HG03280 (cell line): ENCODE data around the gene TENM3.
"Not testable (repeated sequence)": the region's sequence is repeated elsewhere in the genome, so short reads cannot be mapped to it uniquely, and the experiment has no call there.

Experiments used
- ATAC-seq: cut with Tn5 transposase; IDR thresholded peaks from one replicate; pipeline ENCODE4 v1.9.1; 2021; ENCODE audit warnings: mild to moderate bottlenecking, moderate library complexity; ENCODE audit not compliant: unreplicated experiment

TENM3 gene

DNA sequence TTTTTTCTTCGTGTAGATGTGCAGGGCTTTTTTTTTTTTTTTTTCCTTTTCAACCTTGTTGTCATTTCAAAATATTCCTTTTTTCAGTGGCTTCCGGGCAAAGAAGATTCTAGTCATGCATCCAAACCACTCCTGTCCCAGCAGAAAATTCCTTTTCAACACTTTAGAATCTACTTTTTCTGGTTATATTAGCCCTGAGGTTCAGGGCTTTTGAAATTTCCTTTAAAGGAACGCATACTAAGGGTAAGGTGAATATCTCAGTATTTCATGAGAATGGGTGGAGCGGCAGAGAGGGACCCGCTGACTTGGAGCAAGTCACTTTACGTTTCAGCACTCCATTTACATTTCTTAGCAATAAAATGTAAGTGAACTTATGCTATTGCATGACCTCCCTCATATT lies 15.6 kb upstream of the TENM3 start:
- no peak for ATAC-seq

DNA sequence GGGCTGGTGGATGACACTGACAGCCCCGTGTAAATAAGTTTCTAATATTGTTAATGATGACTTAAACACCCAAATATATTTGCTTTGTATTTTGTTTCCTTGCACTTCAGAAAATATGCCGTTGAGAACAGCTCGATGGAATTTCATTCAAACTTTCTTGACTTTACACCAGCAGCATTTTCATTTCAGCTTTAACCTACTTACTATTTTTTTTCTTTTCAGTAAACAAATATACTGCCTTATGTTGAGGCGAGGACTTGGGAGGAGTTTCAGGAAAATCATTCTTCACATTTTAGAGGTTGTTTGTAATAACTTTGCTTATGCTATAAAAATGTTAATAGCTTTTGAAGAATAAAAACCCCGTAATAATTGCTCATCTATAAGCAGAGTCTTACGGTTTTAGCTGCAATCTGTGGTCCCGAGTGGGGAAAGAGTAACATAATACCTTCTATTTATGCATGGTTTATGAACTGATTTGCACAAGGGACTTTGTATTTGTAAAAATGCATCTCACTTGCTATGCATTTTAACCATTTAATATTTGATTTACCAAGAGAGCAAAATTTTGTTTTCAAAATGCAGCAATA lies 14.1 kb upstream of the TENM3 start:
- no peak for ATAC-seq

DNA sequence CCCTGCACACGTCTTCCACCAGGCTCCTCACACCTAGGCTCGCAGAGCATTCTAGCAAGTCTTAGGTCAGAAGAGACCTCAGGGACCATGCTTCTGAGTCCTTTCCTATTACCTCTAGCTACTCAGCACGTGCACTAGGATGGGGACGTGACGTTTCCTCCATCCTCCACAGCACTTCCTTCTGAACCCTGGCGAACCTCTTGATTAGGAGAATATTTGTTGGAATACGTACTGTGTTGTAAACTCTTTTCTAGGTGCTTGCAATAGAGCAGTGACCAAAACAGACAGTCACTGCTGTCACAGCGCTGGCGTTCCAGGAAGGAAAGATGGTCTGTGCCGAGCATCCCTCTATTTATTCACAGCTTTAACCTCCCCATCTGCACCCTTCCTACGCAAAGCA lies 12.9 kb upstream of the TENM3 start:
- ATAC-seq: no peak

DNA sequence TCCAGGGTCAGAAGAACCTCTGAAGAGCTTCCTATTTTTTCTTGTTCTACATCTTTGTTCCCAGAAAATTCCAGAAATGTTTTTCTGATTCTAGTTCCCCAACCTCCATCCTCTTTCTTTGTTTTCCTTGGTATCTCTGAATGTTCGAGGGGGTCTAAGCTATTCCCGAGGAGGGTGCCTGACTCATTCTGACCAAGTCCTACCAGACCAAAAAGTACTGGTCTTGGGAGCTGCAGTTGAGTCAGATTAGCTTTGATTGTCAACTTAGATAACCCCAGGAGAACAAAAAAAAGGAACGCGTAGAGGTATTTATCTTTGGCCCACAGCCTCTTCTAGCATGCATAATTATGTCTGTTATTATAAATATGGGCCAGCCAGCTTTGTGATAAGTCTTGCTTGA lies 12.1 kb upstream of the TENM3 start:
- ATAC-seq: no peak

DNA sequence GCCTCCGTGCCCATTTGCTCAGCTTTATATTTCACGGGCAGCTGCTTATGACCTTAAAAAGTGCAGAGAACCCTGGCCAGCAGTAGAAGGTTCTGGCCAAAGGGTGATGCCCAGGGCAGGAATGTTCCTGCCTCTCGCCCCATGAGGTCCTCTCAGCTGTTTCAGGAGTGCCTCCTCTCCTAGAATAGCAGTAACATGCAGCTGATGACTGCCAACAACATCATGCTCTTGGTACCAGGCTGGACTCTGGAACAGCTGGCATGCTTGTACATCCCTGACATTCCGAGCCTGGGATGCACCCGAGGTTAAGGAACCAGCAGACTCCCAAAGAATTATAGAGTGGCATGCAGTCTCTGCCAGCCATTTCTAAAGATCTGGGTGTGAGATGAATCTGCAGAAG lies 11.7 kb upstream of the TENM3 start:
- no peak for ATAC-seq

DNA sequence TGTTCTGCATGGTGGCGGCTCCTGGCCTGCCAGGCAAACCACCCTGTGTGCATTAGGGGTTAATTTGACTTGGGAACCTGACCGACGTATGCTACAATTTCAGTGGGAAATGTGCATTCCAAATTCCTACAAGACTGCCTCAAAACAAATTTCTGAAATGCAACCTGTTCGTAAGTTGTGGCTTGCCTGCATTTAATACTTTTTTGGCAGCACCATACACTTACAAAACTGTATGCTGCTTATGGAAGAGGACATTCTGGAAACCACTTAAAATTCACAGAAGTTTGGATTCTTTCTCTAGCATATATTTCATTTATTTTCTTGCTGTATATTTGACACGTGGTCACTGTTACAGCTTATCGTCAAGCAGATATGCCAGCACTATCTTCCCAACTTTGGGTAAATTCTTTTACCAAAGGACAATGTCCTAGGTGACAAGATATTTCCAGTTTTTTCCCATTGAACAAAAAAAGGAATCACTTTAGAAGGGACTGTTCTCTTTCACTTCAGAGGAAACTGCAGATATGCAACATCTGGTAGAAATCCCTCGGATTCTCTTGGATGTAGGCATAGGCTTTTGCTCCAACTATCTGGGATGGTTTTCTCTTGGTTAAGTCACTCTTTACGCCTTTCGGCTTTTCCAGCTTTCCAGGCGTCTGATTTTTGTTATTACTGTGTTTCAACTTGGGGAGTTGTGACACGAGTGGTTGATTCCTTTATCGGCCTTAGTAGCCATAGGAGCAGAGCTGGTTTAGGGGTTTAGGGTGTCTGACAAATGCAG lies 9.7 kb upstream of the TENM3 start:
- ATAC-seq: no peak

DNA sequence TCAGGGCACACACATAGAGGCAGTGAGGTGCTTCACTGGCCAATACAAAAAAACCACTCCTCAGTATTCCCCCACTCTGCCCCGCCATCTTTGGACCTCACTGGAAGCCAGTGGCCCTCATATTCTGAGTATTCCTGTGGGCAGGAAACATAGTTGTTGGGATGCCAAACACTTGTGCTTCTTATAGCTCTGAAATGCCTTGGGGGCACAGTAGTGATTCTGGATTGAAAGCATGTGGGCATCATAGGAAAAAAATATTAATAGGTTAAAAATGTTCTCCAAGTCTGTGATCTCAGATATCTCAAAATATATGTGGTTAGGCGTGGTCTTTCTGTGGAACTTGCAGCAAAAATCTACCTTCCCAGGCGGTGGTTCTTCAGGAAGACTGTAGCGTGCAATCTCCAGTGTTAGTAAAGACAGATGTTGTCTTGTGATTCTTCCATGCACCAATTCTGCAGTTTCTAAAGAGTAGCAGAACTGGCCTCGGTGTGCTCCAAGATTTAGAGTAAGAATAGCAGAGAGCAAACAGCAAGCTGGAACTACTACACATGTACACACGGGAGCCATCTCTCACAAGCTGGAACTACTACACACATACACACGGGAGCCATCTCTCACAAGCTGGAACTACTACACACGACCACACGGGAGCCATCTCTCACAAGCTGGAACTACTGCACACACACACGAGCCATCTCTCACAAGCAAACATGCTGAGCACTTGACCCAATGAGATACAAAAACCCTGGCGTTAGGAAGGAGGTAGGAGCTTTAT lies 8.0 kb upstream of the TENM3 start:
- ATAC-seq: no peak

DNA sequence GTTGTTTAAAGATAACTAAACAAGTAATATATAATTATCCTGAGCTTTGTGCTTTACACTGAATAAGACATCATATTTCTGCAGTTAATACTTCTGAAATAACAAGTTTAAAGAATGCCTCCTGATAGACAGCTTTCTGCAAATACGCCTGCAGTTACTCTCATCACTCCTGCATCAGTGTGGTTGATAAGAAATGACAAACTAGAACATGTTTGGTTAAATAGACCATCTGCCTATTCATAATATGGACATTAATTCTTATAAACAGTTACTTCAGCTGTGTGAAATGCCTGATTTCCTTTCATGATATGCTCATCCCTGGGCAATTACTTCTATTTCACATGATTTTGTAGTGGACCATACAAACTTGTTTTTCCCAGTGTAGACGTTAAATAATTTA lies 7.0 kb upstream of the TENM3 start:
- no peak for ATAC-seq

DNA sequence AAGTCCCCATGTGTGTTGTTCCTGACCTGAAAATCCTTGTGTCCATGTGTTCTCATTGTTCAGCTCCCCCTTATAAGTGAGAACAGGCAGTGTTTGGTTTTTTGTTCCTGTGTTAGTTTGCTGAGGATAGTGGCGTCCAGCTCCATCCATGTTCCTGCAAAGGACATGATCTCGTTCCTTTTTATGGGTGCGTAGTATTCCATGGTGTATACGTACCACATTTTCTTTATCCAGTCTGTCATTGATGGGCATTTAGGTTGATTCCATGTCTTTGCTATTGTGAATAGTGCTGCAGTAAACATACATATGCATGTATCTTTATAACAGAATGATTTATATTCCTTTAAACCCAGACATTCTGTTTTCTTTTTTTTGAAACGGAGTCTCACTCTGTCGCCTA lies 6.2 kb upstream of the TENM3 start:
- not testable (repeated sequence) for ATAC-seq

DNA sequence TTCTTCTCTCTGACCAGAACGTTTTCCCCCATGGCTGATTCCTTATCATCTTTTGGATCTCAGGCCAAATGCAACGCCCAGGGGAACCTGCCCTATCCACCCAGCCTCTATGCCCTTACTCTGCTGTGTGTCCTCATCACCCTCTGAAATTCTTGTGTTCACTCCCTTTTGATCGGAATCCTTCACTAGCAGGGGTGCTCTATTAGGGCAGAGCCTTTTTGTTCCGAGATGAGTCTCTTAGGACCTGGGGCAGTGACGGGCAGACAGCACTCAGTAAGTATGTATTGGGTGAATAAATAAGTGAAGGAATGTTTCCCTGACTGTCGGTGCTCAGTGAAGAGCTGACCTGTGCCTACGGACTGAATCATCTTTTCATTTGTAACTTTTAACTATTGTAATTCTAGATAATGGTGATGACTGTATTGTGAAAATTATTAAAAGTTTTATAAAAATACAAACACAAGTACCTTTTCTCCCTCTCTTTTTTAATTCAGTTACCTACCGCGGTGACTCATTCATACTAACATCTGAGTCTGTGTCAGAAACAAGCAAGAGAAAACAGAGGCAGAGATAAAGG lies 4.8 kb upstream of the TENM3 start:
- ATAC-seq: no peak

DNA sequence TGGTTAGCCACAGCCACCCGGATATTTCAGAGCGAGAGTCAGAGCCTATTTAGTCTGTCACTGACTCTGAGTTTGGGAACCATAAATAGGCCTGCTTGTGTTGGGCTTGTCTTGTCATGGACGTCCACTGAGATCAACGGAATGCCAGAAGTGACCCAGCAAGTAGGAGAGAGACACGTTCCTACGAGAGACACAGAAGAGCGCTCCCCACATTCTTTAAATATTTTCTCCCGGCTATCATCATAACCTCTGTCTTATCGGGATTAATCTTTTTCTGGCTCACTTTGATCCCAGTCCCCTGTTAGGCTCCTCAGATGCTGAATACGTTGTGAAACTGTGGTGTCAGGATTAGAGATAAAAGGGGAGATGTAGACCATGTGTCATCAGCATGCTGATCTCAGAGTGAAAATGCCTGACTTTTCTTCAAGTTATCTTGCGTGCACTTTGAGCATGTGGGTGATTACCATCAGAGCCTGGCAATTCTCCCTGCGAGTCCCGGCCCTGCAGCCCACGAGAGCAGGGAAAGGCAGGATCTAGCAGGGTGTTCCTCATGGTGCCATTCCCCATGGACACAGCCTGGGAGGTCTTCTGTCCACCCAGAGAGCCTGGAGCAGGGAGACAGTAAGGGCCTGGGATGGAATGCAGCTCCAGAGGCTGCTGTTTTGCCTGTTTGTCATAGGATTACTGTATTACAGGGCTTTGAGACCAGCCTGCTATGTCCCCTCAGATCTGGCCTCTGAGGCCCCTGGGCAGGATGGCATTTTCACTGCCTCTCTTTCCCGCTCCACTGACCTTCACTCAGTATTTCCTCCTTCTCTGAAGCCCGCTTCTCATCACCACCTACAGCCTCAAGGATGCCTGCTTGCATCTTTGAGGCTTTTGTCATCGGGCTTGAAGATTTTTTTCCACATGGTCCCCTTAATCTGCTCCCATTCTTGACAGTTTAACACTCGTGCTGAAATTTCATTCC lies 2.8 kb upstream of the TENM3 start:
- ATAC-seq: no peak

DNA sequence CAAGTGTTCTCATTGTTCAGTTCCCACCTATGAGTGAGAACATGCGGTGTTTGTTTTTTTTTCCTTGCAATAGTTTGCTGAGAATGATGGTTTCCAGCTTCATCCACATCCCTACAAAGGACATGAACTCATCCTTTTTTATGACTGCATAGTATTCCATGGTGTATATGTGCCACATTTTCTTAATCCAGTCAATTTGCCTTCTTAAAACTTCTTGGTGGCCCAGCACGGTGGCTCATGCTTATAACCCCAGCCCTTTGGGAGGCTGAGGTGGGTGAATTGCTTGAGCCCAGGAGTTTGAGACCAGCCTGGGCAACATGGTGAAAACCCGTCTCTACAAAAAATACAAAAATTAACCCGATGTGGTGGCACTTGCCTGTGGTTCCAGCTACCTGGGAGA lies 942 bp upstream of the TENM3 start:
- not testable (repeated sequence) for ATAC-seq

DNA sequence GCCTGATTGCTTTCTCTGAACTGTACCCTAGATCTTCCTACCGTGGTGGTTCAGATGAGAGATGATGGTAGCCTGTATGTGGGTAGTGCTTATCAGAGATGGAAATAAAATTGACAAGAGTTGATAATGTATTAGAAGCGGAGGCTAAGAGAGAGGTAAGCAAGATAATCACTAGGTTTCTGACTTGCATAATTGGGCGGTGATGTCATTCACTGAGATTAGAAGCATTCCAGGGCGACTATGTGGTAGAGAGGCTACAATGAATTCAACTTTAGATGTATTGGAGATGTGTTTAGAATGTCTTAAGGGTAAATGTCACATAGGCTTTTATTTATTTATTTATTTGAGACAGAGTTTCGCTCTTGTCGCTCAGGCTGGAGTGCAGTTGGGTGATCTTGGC lies 415 bp upstream of the TENM3 start:
- no peak for ATAC-seq

DNA sequence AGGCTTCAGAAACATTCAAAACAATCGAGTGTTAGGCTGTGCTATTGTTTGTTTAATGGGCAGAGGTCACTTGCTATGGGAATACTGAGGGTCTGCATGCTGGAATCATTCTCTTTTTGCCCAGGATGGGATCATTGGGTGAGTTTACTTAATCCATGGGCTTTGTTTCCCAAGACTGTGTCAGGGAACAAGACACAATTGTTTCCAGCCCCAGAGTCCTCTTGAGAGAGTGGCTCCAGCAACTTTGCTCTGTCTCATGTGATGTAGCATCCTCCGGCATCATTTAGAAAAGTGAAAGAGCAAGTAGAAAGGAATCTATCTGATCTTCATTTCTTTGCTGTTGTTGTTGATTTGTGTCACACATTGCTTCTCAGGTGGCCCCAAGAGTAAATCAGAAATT lies 1.8 kb downstream of the TENM3 start:
- no peak for ATAC-seq

DNA sequence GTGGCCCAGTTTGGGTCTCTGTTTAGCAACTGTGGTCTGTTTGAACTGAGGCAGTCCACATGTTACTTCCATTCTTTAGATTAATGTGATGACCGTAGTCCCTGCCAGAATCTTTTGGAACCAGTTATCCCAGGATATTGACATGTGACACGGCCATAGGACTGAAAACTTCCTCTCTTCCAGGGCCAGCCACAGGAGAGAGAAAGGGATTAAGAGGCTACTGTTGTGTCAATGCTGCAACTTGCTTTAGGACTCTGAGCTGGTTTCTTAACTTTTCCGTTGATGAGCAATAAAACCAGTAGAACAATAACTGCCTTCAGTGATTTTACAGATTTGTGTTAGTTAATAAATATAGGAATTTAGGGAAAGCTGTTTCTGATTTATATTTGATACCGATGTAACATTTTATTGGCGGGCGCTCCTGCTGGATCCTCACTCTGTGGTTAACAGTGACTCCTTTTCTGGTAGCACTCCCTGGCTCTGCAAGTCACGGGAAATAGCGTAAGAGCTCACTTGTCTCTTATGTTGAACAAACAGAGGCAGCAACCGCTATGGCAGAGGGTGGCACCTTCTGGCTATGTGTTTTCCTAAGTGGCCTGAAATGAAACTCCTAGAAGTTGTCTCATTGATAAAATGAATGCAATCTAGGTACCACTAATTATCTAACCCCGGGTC lies 2.5 kb downstream of the TENM3 start:
- ATAC-seq: no peak

DNA sequence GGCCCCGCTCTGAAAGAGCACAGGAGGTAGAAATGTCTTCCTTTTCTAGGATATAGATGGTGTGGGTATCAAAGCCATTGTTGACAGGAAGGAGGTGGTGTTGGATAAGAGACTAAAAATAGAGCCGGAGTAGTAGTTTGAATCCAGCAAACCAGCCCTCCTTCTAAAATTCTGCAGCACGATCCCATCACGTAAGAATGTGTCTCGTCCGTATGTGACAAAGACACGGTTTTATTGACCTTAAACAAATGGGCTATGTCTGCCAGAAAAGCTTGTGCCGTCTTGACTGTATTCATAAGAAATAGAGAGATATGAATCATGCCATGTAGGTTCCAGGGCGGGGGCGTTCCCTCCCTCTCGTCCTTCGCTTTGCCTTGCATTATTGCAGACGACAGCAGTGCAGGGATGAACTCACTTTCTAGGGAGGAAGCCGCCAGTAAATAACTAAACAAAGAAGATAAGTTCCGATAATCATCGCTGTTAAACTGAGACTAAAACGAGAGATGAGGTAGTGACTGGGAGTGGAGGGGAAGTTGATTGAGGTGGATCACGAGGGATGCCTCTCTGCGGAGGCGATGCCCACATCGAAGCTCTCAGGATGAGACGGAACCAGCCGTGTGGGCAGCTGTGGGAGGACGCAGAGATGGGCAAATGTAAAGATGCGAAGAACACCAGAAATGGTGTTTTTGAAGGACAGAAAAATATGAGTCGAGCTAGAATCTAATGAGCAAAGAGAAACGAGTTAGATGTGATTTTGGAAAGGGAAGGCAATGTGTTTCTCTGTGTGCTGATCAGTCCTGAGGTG lies 3.4 kb downstream of the TENM3 start:
- no peak for ATAC-seq

DNA sequence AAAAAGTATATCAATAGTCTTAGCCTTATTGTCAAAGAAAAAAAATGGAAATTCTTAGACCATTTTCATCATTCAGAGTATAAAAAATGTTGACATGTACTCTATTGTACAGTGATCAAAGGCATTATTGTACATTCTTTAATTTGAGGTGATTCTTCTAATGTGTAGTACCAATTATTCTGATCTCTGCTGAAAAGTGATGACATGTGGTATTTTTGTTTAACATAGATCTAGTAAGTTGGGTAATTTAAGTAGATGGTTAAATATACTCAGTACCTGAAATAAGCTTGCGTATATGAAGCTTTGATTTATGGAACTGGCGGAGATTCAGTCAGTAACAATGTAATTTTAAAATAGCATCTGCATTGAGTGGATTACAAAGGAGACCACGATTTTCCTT lies 5.1 kb downstream of the TENM3 start:
- no peak for ATAC-seq

DNA sequence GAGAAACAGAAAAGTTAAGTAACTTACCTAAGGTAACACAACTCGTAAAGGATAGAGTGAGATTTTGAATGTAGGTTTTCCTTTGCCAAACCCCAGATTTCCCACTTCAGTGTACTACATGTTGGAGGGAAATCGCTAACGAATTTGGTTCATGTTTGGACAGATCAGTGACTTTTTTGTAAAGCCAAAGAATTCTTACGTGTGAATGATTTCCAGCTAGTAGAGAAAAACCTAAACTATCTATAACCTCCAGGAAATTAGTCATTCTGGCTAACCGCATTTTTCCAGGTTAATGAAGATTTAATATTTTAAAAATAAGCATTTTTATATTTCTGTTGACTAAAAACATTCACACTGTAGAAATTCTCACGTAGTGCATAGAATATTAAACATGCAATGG lies 7.2 kb downstream of the TENM3 start:
- no peak for ATAC-seq

DNA sequence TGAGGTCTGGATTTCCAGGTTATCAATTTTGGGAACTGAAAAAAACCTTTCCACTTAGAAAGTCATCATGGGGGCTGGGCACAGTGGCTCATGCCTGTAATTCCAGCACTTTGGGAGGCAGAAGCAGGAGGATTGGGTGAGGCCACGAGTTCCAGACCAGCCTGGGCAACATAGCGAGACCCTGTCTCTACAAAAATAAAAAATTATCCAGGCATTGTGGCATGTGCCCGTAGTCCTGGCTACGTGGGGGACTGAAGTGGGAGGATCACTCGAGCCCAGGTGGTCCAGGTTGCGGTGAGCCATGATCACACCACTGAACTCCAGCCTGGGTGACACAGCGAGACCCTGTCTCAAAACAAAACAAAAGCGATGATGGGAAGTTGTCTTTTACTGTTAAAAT lies 7.9 kb downstream of the TENM3 start:
- ATAC-seq: no peak
